Natural killer cell treated with Interleukin-12 subunit alpha and Interleukin-12 subunit beta and Interleukin-15 and Interleukin-18, amount 100 ng/mL, for 72 hours (primary cell): Measurements from ENCODE around the gene ECD. TPM values are rescaled to one million over a fixed set of nuclear protein-coding genes. Genes with fewer than 3 reads are reported as not detected.
"Not testable (repeated sequence)": the region's sequence is repeated elsewhere in the genome, so short reads cannot be mapped to it uniquely, and the experiment has no call there.

Experiments used
- ATAC-seq, 2 donors: fragments of 150-1000 bp; cut with Tn5 transposase in 1 of 2; sonication (Bioruptor Pico), chemical (Tn5 transposase) in 1 of 2; 2 replicates each; pipeline ENCODE4 v1.10.0; 2021
- DNase-seq: peaks from one replicate; pipeline ENCODE4 v3.0.0; 2022; ENCODE audit warnings: low spot score
- H3K27ac Mint-ChIP-seq, 2 donors: 1 replicate in 1 of 2; 2 replicates in 1 of 2; pipeline ENCODE4 v1.8.0; 2022; ENCODE audit warnings: mixed read lengths in 2 of 2, mild to moderate bottlenecking in 1 of 2, moderate library complexity in 1 of 2
- H3K27me3 Mint-ChIP-seq, 2 donors: 1 replicate in 1 of 2; 2 replicates in 1 of 2; pipeline ENCODE4 v1.8.0; 2022; ENCODE audit warnings: mixed read lengths in 2 of 2
- H3K36me3 Mint-ChIP-seq: one replicate; pipeline ENCODE4 v1.8.0; 2022; ENCODE audit warnings: mixed read lengths
- H3K4me1 Mint-ChIP-seq, 2 donors: 1 replicate in 1 of 2; 2 replicates in 1 of 2; pipeline ENCODE4 v1.8.0; 2022; ENCODE audit warnings: low read depth in 2 of 2, mixed read lengths in 2 of 2, mild to moderate bottlenecking in 1 of 2
- H3K4me3 Mint-ChIP-seq: one replicate; pipeline ENCODE4 v1.8.0; 2022; ENCODE audit warnings: mixed read lengths
- H3K9me3 Mint-ChIP-seq: 2 replicates; pipeline ENCODE4 v1.8.0; 2022; ENCODE audit warnings: mixed read lengths
- total RNA-seq, 2 donors: library from RNA; stranded (reverse); gene quantifications; one replicate each; pipeline ENCODE4 v1.2.3, GENCODE V29; 2022

The ECD gene
- total RNA-seq, 2 donors from 2014 or later = 38.8 to 42.0 TPM

DNA sequence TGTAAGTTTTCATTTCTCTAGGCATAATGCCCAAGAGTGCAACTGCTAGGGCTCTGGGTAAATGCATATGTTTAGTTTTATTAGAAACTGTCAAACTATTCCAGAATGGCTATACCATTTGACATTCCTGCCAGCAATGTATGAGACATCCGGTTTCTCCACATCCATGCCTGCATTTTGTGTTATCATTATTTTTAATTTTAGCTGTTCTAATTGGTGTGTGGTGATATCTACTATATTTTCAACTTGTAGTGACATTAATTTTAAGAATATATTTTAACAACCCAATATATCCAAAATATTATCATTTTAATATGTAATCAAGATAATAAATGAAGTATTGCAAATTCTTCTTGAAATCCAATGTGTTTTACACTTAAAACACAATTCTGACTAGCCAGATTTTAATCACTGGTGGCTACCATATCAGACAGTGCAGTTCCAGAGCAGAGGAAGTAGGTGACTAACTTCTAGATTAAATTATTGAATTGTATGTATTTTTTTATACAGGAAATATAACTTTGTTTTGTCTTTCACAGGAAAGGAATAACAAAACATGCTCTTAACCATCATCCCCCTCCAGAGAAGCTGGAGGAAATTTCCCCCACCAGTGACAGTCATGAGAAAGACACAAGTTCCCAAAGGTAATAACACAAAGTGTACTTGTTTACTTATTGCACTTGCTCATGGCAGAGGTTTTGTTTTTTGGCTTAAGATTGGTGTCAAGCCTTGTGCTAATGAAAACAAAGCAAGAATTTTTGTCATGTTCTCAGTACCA, 6.5 kb upstream of the ECD start:
- Mint-ChIP-seq H3K36me3 (no peaks in the 10 kb centered on the region), H3K4me3 (no peak overlapping the region), H3K4me1 (no peaks in the 10 kb centered on the region), H3K27me3 (no peaks in the 10 kb centered on the region), H3K9me3 (no peaks in the 10 kb centered on the region), H3K27ac (no peak overlapping the region)
- DNase-seq = no peak
- no peak for ATAC-seq

DNA sequence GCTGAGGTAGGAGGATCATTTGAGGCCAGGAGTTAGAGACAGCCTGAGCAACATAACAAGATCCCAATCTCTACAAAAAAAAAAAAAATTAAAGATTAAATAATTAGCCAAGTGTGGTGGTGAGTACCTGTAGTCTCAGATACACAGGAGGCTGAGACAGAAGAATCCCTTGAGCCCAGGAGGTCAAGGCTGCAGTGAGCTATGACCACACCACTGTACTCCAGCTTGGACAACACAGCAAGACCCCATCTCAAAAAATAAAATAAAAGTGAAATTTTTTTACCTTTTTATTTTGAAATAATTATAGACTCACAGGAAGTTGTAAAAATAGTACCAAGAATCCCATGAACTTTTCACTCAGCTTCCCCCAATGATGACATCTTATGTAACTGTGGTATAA, 5.1 kb upstream of the ECD start:
- H3K4me1 Mint-ChIP-seq = peaks cover 6% of the 10 kb centered on the region in 2 donors
- no peaks in the 10 kb centered on the region for H3K27me3 Mint-ChIP-seq
- no peaks in the 10 kb centered on the region for H3K36me3 Mint-ChIP-seq
- ATAC-seq = no peak
- no peak overlapping the region for H3K27ac Mint-ChIP-seq
- no peak overlapping the region for H3K4me3 Mint-ChIP-seq
- no peak for DNase-seq
- H3K9me3 Mint-ChIP-seq = no peaks in the 10 kb centered on the region

DNA sequence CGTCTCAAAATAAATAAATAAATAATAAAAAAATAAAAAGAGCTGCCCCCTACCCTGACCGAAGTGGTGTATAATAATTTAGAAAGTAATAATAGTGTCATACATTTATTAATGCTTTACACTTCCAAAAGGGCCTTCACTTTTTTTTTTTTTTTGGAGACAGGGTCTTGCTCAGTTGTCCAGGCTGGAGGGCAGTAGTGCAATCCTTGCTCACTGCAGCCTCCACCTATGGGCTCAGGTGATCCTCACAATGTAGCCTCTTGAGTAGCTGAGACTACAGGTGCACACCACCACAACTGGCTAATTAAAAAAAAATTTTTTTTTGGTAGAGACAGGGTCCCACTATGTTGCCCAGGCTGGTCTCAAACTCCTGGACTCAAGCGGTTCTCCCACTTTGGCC, 1.5 kb upstream of the ECD start:
- DNase-seq (no peak), ATAC-seq (no peak)
- Mint-ChIP-seq H3K36me3 (peaks cover 17% of the 10 kb centered on the region), H3K27ac (no peak overlapping the region), H3K27me3 (no peaks in the 10 kb centered on the region), H3K4me1 (peaks cover 31 to 35% of the 10 kb centered on the region in 2 donors), H3K4me3 (no peak overlapping the region), H3K9me3 (no peaks in the 10 kb centered on the region)

DNA sequence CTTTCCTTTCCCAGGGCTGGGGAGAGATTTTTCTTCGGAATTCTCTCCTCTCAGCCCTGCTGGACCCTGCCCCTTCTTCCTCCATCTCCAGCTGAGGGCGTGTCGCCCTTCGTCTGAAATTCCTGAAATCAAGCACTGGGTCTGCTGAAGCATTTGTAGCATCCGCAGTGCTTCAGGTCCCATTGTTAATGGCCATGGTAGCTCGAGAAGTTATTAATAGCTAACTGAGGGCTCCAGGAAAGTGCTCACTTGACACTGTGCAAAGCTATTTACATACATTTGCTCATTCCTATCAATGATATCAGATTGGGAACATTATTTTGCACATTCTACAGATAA, 626 bp upstream of the ECD start:
- peaks cover 31 to 35% of the 10 kb centered on the region in 2 donors for H3K4me1 Mint-ChIP-seq
- peak overlapping the region; percentile 87 to 99 for H3K27ac Mint-ChIP-seq

DNA sequence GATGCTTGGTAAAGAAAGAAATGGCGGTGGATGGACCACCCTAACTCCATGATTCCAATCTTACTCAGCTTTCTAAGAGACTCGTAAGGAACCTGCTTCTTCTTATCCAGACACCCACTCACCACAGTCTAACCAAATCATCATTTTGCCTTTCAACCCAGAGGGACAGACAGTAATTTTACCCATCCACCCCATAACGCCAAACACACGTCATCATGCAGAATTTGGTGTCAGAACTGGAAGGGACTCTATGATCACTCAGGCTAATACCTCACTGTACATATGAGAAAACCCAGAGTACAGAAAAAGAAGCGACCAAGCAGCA, 388 bp downstream of the ECD start:
- Mint-ChIP-seq H3K36me3 (peaks cover 17% of the 10 kb centered on the region), H3K27ac (peak overlapping the region; percentile 87 to 99), H3K27me3 (no peaks in the 10 kb centered on the region), H3K4me3 (peak overlapping the region; percentile 92), H3K4me1 (peaks cover 35 to 37% of the 10 kb centered on the region in 2 donors), H3K9me3 (no peaks in the 10 kb centered on the region)
- ATAC-seq = no peak
- DNase-seq = no peak

More for the DNA sequence above, 626 bp upstream of the ECD start:
- Mint-ChIP-seq H3K9me3 (no peaks in the 10 kb centered on the region), H3K27me3 (no peaks in the 10 kb centered on the region), H3K36me3 (peaks cover 17% of the 10 kb centered on the region), H3K4me3 (peak overlapping the region; percentile 92)
- ATAC-seq (no peak), DNase-seq (no peak)

DNA sequence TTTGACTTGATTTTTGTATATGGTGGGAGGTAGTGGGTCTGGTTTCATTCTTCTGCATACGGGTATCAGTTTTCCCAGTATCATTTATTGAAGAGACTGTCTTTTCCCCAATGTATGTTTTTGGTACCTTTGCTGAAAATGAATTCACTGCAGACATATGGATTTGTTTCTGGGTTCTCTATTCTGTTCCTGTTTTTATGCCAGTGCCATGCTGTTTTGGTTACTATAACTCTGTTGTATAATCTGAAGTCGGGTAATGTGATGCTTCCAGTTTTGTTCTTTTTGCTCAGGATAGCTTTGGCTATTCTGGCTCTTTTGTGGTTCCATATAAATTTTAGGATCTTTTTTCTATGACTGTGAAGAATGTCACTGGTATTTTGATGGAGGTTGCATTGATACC, 836 bp downstream of the ECD start:
- Mint-ChIP-seq H3K4me1 (peaks cover 39 to 40% of the 10 kb centered on the region in 2 donors), H3K4me3 (peak overlapping the region; percentile 92)
- ATAC-seq = no peak

DNA sequence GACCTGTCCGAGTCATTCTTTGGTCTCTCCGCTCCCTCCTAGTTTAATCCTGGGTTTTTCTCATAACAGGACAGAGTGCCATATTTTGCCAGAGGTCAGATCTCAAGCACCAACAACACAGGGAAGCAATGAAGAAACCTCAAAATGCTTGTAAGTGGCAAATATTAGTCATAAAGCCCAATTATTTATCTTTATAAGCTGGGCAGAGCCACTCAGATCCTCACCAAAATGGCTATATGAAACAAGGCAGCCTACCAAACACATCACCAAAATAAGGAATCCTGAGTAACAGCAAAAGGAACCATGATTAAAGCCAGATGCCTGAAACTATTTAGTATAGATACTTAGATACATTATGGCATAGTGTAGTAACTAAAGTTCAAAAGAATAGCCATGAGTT, 4.7 kb downstream of the ECD start:
- ATAC-seq (no peak), DNase-seq (no peak)
- H3K27ac Mint-ChIP-seq = no peak overlapping the region
- peaks cover 47 to 51% of the 10 kb centered on the region in 2 donors for H3K4me1 Mint-ChIP-seq
- no peaks in the 10 kb centered on the region for H3K9me3 Mint-ChIP-seq
- no peaks in the 10 kb centered on the region for H3K27me3 Mint-ChIP-seq
- H3K36me3 Mint-ChIP-seq = peaks cover 34% of the 10 kb centered on the region
- H3K4me3 Mint-ChIP-seq = no peak overlapping the region

More for the DNA sequence above, 836 bp downstream of the ECD start:
- no peak for DNase-seq
- Mint-ChIP-seq H3K27me3 (no peaks in the 10 kb centered on the region), H3K9me3 (no peaks in the 10 kb centered on the region), H3K36me3 (peaks cover 21% of the 10 kb centered on the region), H3K27ac (peak overlapping the region; percentile 87 to 99)

DNA sequence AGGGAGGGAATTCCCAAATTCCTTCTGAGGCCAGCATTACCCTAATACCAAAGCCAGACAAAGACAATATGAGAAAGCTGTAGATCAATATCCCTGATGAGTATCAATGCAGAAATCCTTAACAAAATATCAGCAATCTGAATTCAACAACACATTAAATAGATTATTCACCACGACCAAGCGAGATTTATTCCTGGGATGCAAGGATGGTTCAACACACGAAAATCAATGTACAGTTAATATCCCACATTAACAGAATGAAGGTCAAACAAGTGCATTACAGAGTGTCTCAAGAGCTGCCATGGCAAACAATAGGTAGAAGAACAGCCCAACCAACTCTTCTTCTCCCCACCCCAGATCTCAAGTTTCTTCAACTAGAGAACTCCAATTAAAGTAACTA, 6.1 kb downstream of the ECD start:
- no peaks in the 10 kb centered on the region for H3K9me3 Mint-ChIP-seq
- ATAC-seq (no peak), DNase-seq (no peak)
- no peaks in the 10 kb centered on the region for H3K27me3 Mint-ChIP-seq
- H3K4me1 Mint-ChIP-seq = peaks cover 35 to 37% of the 10 kb centered on the region in 2 donors
- peaks cover 27% of the 10 kb centered on the region for H3K36me3 Mint-ChIP-seq
- peak overlapping the region; percentile 1 for H3K4me3 Mint-ChIP-seq
- H3K27ac Mint-ChIP-seq = peak overlapping the region in 1 of 2 donors; percentile 10

DNA sequence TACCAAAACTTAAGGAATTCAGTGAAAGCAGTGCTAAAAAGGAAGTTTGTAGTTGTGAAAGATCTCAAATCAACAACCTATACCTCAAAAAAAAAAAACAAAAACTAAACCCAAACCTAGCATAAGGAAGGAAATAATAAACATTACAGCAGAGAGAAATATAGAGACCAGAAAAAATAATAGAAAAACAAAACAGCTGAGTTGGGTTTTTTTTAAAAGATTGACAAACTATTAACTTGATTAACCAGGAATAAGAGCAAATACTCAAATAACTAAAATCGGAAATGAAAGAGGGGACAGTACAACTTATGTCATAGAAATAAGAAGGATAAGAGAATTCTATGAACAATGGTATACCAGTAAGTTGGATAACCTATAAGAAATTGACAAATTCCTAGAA, 6.7 kb downstream of the ECD start:
- Mint-ChIP-seq H3K36me3 (peaks cover 21% of the 10 kb centered on the region), H3K9me3 (no peaks in the 10 kb centered on the region), H3K4me1 (peaks cover 30 to 33% of the 10 kb centered on the region in 2 donors), H3K27me3 (no peaks in the 10 kb centered on the region), H3K4me3 (no peak overlapping the region), H3K27ac (peak overlapping the region in 1 of 2 donors; percentile 10)
- ATAC-seq (no peak), DNase-seq (no peak)

DNA sequence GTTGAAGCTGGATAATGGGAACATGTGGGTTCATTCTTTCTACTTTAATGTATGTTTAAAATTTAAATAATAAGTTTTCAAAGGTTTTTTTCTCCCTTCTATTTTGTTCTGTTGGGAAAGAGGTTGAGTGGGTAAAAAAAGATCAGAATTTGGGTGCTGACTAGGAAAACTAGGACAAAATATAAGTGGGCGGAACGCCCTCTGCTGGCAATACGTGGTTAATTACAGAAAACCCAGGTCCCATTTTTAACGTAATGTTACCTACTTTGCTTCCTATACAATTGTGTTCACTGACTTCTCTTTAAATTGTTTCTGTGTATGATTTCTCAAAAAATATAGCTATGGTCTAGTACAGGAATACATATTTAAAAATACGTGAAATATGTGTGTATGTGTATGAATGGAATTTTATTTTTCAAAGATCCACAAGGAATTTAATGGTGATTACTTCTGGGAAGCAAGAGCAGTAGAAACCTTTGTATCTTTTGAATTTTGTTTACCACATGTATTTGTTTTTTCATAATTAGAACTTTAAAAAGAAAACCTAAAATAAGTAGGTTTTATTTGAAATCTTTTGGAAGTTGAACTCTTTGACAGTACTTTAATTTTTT, 8.7 kb downstream of the ECD start:
- Mint-ChIP-seq H3K4me3 (no peak overlapping the region), H3K27ac (no peak overlapping the region), H3K36me3 (peaks cover 22% of the 10 kb centered on the region), H3K9me3 (no peaks in the 10 kb centered on the region), H3K27me3 (no peaks in the 10 kb centered on the region), H3K4me1 (peaks cover 18 to 24% of the 10 kb centered on the region in 2 donors)
- ATAC-seq (no peak), DNase-seq (no peak)

DNA sequence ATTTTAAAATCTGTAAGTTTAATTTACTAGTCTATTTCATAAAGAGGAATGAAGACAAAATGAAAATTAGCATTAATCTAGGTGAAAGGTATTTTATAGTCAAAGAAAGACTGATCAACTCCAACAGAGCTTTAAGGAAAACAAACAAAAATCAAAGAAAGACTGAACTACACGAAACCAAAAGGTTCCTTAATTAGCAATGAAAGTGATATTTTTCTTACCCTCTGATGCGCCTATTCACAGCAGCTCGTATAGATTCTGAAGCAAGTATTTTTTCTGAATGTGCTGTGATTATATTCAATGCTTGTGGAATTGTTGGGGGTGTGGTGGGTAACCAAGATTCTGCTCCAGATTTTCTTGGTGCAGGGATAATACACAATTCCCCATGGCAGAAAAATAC, 11.8 kb downstream of the ECD start:
- Mint-ChIP-seq H3K4me3 (no peak overlapping the region), H3K4me1 (peaks cover 5 to 7% of the 10 kb centered on the region in 2 donors), H3K36me3 (peaks cover 19% of the 10 kb centered on the region), H3K27me3 (no peaks in the 10 kb centered on the region), H3K27ac (no peak overlapping the region), H3K9me3 (no peaks in the 10 kb centered on the region)
- DNase-seq (no peak), ATAC-seq (no peak)

DNA sequence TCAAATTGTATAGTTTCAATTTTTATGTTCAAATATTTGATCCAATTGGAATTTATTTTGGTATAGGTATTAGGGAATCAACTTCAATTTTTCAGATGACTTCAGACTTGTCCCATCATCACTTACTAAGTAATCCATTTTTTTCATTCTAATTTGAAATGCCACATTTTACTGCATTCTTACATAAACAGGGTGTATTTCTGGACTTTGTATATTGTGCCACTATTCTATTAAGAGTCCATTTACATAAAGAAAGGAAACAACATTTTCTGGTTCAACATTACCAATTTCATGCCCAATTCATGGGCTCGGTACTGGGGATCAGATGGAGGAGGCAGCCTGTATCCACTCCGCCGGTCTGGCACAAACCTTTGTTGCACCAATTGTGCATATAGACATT, 15.8 kb downstream of the ECD start:
- Mint-ChIP-seq H3K9me3 (no peaks in the 10 kb centered on the region), H3K4me3 (no peak overlapping the region), H3K27me3 (no peaks in the 10 kb centered on the region), H3K4me1 (no peaks in the 10 kb centered on the region), H3K36me3 (peaks cover 28% of the 10 kb centered on the region), H3K27ac (no peak overlapping the region)
- no peak for DNase-seq
- ATAC-seq = no peak

DNA sequence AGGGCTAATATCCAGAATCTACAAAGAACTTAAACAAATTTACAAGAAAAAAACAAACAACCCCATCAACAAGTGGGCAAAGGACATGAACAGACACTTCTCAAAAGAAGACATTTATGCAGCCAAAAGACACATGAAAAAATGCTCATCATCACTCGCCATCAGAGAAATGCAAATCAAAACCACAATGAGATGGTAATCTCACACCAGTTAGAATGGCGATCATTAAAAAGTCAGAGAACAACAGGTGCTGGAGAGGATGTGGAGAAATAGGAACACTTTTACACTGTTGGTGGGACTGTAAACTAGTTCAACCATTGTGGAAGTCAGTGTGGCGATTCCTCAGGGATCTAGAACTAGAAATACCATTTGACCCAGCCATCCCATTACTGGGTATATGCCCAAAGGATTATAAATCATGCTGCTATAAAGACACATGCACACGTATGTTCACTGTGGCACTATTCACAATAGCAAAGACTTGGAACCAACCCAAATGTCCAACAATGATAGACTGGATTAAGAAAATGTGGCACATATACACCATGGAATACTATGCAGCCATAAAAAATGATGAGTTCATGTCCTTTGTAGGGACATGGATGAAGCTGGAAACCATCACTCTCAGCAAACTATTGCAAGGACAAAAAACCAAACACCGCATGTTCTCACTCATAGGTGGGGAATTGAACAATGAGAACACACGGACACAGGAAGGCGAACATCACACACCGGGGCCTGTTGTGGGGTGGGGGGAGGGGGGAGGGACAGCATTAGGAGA, 17.0 kb downstream of the ECD start:
- ATAC-seq, H3K27me3 Mint-ChIP-seq, H3K4me3 Mint-ChIP-seq, H3K4me1 Mint-ChIP-seq, DNase-seq, H3K9me3 Mint-ChIP-seq, H3K27ac Mint-ChIP-seq: not testable (repeated sequence)
- peaks cover 28% of the 10 kb centered on the region for H3K36me3 Mint-ChIP-seq

DNA sequence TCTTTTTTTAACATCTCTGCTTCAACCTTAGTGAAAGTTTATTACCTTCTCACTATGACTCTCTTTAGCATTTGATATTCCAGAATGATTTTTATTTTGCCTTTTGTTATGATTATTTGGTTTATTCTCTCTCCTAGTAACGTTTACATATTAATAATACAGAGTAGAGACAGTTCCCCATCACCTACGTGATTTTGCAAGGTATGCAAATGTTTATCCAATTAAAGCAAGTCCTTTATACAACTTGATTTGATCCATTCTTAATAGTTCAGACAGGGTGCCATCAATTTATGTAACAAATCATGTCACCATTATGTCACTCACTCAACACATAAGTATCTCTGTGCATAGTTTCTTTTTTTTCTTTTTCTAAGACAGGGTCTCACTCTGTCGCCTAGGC, 26.2 kb downstream of the ECD start:
- no peak for DNase-seq
- H3K27me3 Mint-ChIP-seq = no peaks in the 10 kb centered on the region
- no peak for ATAC-seq
- H3K27ac Mint-ChIP-seq = no peak overlapping the region
- peaks cover 28% of the 10 kb centered on the region for H3K36me3 Mint-ChIP-seq
- no peaks in the 10 kb centered on the region for H3K4me1 Mint-ChIP-seq
- H3K4me3 Mint-ChIP-seq = no peak overlapping the region
- H3K9me3 Mint-ChIP-seq = no peaks in the 10 kb centered on the region
